ENCODE measurements around the gene RUFY3.
"Not testable (repeated sequence)": the region's sequence is repeated elsewhere in the genome, so short reads cannot be mapped to it uniquely, and the experiment has no call there.

Gene RUFY3

GRCh38 chr4:70739496-70740337, 18.0 kb downstream of the RUFY3 start:
- no peak for DNase-seq

GRCh38 chr4:70741867-70742658, 20.3 kb downstream of the RUFY3 start:
- DNase-seq, result no peak

GRCh38 chr4:70743731-70744130, 22.0 kb downstream of the RUFY3 start:
- no peak for DNase-seq

GRCh38 chr4:70746179-70746839, 24.5 kb downstream of the RUFY3 start:
- no peak for DNase-seq

GRCh38 chr4:70747874-70748273, 26.1 kb downstream of the RUFY3 start:
- no peak for DNase-seq

- DNase-seq, result no peak
These were observed 27.5 kb downstream of the RUFY3 start for GRCh38 chr4:70749313-70749712.

GRCh38 chr4:70752236-70752635, 30.5 kb downstream of the RUFY3 start:
- no peak for DNase-seq

GRCh38 chr4:70753630-70754029, 31.9 kb downstream of the RUFY3 start:
- DNase-seq, result no peak

GRCh38 chr4:70754470-70754869, 32.7 kb downstream of the RUFY3 start:
- no peak for DNase-seq

GRCh38 chr4:70754990-70755688, 33.4 kb downstream of the RUFY3 start:
- DNase-seq, result no peak

- DNase-seq, result no peak
These were observed 37.4 kb downstream of the RUFY3 start for GRCh38 chr4:70759126-70759525.

- no peak for DNase-seq
These were observed 37.9 kb downstream of the RUFY3 start for GRCh38 chr4:70759627-70760026.

GRCh38 chr4:70760662-70761061, 38.9 kb downstream of the RUFY3 start:
- no peak for DNase-seq

- DNase-seq, result no peak
These were observed 39.6 kb downstream of the RUFY3 start for GRCh38 chr4:70761276-70761816.

- no peak for DNase-seq
These were observed 43.6 kb downstream of the RUFY3 start for GRCh38 chr4:70765368-70765767.

- DNase-seq, result no peak
These were observed 46.7 kb downstream of the RUFY3 start for GRCh38 chr4:70768301-70768948.

GRCh38 chr4:70769396-70769795, 47.6 kb downstream of the RUFY3 start:
- not testable (repeated sequence) for DNase-seq

- no peak for DNase-seq
These were observed 51.3 kb downstream of the RUFY3 start for GRCh38 chr4:70772929-70773555.

- no peak for DNase-seq
These were observed 57.2 kb downstream of the RUFY3 start for GRCh38 chr4:70778888-70779422.

GRCh38 chr4:70783096-70783495, 61.3 kb downstream of the RUFY3 start:
- DNase-seq, result no peak

GRCh38 chr4:70787496-70787895, 65.7 kb downstream of the RUFY3 start:
- no peak for DNase-seq
